Measurements from ENCODE around the gene HERC2. TPM values are rescaled to one million over a fixed set of nuclear protein-coding genes. Genes with fewer than 3 reads are reported as not detected.

HERC2 gene
- polyA plus RNA-seq, 1 of the 3 experiments (the other 2 are of a cell fraction), result 22.3 TPM

- POLR2A ChIA-PET, result no interaction called here
- Histone ChIP-seq H3K27ac (ENCODE audit: low read depth in 2 of 2, low read length in 1 of 2) (no peak overlapping the region), H2AFZ (ENCODE audit: low read depth) (no peak overlapping the region), H3K9me2 (no peaks in the 10 kb centered on the region), H3K36me3 (replicated peaks in 1 of 2; ENCODE audit: control insufficient read depth in 1 of 2, insufficient read depth in 2 of 2, low read length in 1 of 2) (peaks cover 8 to 45% of the 10 kb centered on the region in 2 experiments), H3K27me3 (ENCODE audit: insufficient read depth) (no peaks in the 10 kb centered on the region), H3K9me3 (no peaks in the 10 kb centered on the region), H4K20me1 (ENCODE audit: insufficient read depth) (no peaks in the 10 kb centered on the region), H3K4me3 (ENCODE audit: low read depth in 2 of 2, low read length in 1 of 2) (no peak overlapping the region), H3K9ac (no peak overlapping the region), H3K4me1 (ENCODE audit: control insufficient read depth in 1 of 2, insufficient read depth in 2 of 2, low read depth in 1 of 2, low read length in 1 of 2) (peaks cover 0 to 2% of the 10 kb centered on the region in 2 experiments; a peak in 2 of 4 replicates), H3F3A (replicated peaks; ENCODE audit: insufficient read depth) (peaks cover 7% of the 10 kb centered on the region), H3K4me2 (no peak overlapping the region), H3K79me2 (ENCODE audit: insufficient read depth) (no peaks in the 10 kb centered on the region)
- CTCF ChIA-PET, result interaction anchor here (0.9 to 2.8 kb wide), 11 partner anchors 10 to 1237 kb away, joined by 3 to 23 read pairs (median 7); partner anchors contain the start of gene OCA2
- WGBS (ENCODE audit: low lambda C conversion rate), result 87% methylated on average over 11 of the region's 11 CpGs
- TF ChIP-seq, protein P1, sequence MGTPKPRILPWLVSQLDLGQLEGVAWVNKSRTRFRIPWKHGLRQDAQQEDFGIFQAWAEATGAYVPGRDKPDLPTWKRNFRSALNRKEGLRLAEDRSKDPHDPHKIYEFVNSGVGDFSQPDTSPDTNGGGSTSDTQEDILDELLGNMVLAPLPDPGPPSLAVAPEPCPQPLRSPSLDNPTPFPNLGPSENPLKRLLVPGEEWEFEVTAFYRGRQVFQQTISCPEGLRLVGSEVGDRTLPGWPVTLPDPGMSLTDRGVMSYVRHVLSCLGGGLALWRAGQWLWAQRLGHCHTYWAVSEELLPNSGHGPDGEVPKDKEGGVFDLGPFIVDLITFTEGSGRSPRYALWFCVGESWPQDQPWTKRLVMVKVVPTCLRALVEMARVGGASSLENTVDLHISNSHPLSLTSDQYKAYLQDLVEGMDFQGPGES (IDR thresholded peaks at IDR 0.05; ENCODE audit: low read depth, low read length), result no peak
- no peak for DNase-seq
These were observed 194.9 kb downstream of the HERC2 start for GRCh38 chr15:28127036-28127435.

DNA sequence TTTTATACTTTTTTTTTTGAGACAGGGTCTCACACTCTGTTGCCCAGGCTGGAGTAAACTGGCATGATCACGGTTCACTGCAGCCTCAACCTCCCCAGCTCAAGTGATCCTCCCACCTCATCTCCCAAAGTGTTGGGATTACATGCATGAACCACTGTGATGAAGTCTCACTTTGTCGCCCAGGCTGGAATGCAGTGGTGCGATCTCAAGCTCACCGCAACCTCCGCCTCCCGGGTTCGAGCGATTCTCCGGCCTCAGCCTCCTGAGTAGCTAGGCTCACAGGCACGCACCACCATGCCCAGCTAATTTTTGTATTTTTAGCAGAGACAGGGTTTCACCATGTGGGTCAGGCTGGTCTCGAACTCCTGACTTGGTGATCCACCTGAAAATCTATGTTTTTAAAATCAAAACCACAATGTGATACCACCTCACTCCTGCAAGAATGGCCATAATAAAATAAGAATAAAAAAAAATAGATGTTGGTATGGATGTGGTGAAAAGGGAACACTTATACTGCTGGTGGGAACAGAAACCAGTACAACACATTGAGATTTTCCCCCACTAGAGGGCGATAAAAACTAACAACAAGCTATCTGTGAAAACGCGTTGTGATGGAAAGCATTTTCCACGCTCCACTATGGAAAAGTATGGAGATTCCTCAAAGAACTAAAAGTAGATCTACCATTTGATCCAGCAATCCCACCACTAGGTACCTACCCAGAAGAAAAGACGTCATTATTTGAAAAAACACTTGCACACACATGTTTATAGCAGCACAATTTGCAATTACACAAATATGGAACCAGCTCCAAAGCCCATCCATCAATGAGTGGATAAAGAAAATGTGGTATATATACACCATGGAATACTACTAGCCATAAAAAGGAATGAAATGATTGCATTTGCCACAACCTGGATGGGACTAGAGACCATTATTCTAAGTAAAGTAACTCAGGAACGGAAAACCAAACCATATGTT lies 196.0 kb downstream of the HERC2 start:
- peaks cover 8 to 38% of the 10 kb centered on the region in 2 experiments for H3K36me3 ChIP-seq (replicated peaks in 1 of 2; ENCODE audit: control insufficient read depth in 1 of 2, insufficient read depth in 2 of 2, low read length in 1 of 2)
- DNase-seq, result peak; percentile 61
- no peak overlapping the region for H3K9ac ChIP-seq
- CTCF ChIA-PET, result interaction anchor here (0.6 to 4.0 kb wide), 40 partner anchors 8 to 1239 kb away, joined by 3 to 44 read pairs (median 4); partner anchors contain the start of gene OCA2
- no peak overlapping the region for H2AFZ ChIP-seq (ENCODE audit: low read depth)
- POLR2A ChIA-PET, result no interaction called here
- H3K79me2 ChIP-seq (ENCODE audit: insufficient read depth), result no peaks in the 10 kb centered on the region
- H3K9me2 ChIP-seq, result no peaks in the 10 kb centered on the region
- H3K4me1 ChIP-seq (ENCODE audit: control insufficient read depth in 1 of 2, insufficient read depth in 2 of 2, low read depth in 1 of 2, low read length in 1 of 2), result no peaks in the 10 kb centered on the region; a peak in 1 of 4 replicates
- H3F3A ChIP-seq (replicated peaks; ENCODE audit: insufficient read depth), result no peaks in the 10 kb centered on the region
- 63% methylated on average over 17 of the region's 17 CpGs for WGBS (ENCODE audit: low lambda C conversion rate)
- H3K27ac ChIP-seq (ENCODE audit: low read depth in 2 of 2, low read length in 1 of 2), result no peak overlapping the region
- no peaks in the 10 kb centered on the region for H3K27me3 ChIP-seq (ENCODE audit: insufficient read depth)
- H3K4me3 ChIP-seq (ENCODE audit: low read depth in 2 of 2, low read length in 1 of 2), result no peak overlapping the region
- H4K20me1 ChIP-seq (ENCODE audit: insufficient read depth), result no peaks in the 10 kb centered on the region
- TF ChIP-seq, protein P2, sequence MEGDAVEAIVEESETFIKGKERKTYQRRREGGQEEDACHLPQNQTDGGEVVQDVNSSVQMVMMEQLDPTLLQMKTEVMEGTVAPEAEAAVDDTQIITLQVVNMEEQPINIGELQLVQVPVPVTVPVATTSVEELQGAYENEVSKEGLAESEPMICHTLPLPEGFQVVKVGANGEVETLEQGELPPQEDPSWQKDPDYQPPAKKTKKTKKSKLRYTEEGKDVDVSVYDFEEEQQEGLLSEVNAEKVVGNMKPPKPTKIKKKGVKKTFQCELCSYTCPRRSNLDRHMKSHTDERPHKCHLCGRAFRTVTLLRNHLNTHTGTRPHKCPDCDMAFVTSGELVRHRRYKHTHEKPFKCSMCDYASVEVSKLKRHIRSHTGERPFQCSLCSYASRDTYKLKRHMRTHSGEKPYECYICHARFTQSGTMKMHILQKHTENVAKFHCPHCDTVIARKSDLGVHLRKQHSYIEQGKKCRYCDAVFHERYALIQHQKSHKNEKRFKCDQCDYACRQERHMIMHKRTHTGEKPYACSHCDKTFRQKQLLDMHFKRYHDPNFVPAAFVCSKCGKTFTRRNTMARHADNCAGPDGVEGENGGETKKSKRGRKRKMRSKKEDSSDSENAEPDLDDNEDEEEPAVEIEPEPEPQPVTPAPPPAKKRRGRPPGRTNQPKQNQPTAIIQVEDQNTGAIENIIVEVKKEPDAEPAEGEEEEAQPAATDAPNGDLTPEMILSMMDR (IDR thresholded peaks at IDR 0.05), result peak; percentile 83
- TF ChIP-seq RAD21 (IDR thresholded peaks at IDR 0.05; ENCODE audit: low read length), result peak; percentile 62
- TF ChIP-seq NRF1 (IDR thresholded peaks at IDR 0.05; ENCODE audit: low read depth, low read length), result no peak
- TF ChIP-seq ELF1 (IDR thresholded peaks at IDR 0.05), result no peak
- no peak for TF ChIP-seq TCF12 (IDR thresholded peaks at IDR 0.05)
- no peak for TF ChIP-seq ZBTB33 (IDR thresholded peaks at IDR 0.05; ENCODE audit: borderline replicate concordance, low read depth)
- TF ChIP-seq EP300 (IDR thresholded peaks at IDR 0.05; ENCODE audit: borderline replicate concordance in 1 of 2, low read depth in 1 of 2, low read length in 1 of 2), result no peak
- TF ChIP-seq GATA2 (CRISPR knock-in tag; IDR thresholded peaks at IDR 0.05), result no peak
- no peak for TF ChIP-seq YY1 (IDR thresholded peaks at IDR 0.05; ENCODE audit: low read depth)
- TF ChIP-seq MXI1 (IDR thresholded peaks at IDR 0.05; ENCODE audit: low read depth, low read length), result no peak
- no peak for TF ChIP-seq MEF2A (IDR thresholded peaks at IDR 0.05; ENCODE audit: borderline replicate concordance, low read depth)
- TF ChIP-seq CHD2 (IDR thresholded peaks at IDR 0.05; ENCODE audit: low read length, partially characterized antibody), result no peak
- TF ChIP-seq SMC3 (IDR thresholded peaks at IDR 0.05; ENCODE audit: low read depth, low read length), result peak; percentile 28; the same call in 1 of the 2 replicates
- H3K9me3 ChIP-seq, result no peaks in the 10 kb centered on the region
- H3K4me2 ChIP-seq, result no peak overlapping the region

Data from SK-N-SH (cell line).